AG20443 (cell line): ENCODE data around the gene LPIN1.
"Not testable (repeated sequence)": the region's sequence is repeated elsewhere in the genome, so short reads cannot be mapped to it uniquely, and the experiment has no call there.

Experiments used
- DNase-seq: peaks from one replicate; pipeline ENCODE4 v3.0.0; 2012; ENCODE audit warnings: low spot score, mixed read lengths

The LPIN1 gene

DNA sequence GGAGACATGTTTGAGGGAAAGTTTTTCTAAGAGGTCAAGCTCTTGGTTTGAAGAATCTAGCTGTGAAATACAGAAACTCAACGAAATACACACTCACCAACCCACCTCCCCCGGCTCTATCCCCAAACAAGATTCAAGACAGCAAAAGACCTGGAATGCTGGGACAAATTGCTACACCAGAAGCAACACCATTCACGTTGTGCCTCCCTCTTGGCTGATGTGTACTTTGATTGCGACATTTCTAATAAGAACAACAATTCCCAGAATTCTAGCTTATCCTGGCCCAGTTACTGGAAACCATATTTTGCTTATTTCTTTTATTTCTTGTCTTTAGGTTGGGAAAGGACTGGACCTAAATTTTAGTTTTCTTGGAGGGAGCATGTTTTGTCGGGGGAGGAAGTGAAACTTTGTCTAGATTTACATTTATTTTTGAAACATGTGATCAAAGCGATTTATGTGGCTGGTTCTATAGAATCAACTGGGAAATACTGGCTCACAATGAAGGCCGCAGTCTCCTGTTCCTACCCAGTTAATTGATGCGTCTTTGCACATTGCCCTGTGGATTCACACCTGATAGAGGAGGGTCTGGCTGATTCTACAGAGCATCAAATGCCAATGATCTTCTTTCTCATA is 29.6 kb upstream of the LPIN1 start:
- DNase-seq, result peak; percentile 76

DNA sequence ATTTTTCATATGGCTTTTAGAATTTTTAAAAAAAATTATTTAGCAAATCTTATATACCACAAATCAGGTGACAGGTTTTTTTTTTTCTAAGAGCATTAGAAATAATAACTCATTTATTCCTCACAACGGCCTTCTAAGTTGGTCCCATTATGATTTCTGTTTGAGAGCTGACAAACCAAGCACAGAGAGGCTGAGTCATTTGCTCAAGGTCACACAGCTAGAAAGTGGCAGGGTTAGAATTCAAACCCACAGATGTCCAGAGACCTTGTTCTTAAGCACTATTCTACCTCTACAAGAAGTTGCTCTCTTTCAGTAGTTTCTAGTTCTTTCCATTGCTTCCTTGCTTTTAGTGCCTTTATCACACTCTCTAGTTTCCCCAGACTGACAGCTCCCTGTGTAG is 28.8 kb upstream of the LPIN1 start:
- DNase-seq, result no peak

GRCh38 chr2:11718606-11719005 is 27.8 kb upstream of the LPIN1 start:
- DNase-seq, result no peak

DNA sequence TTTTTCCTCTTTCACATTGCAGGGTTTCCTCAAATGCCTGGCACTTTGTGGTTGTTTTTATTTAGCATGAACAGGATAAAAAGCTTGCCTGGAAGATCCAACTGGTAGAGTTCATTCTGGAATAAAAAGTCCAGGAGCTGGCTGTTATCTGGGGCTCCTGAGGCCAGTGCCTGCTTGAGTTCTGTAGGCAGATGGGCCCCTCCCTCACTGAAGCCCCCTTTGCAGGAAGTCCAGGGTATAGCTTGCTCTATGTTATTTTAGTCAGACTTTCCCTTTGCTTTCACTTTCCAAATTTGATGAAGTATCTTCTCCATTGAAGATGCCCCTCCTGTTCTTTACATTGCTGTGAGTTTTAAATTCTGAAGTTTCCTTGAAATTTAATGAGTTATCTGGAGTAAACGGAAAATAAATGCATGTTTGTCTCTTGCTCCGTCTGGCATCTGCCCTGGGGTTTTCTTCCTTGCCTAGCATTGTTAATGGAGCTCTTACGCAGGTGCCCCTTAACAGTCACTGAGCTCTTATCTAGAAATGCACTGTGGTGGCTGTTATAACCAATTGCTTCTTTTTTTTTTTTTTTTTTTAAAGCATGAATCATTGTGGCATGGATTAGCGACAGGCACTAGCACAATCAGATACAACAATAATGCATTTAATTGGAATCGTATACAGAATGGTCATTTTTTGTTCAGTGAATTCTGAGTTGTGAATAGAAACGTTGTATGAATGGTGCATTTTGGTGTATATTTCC is 27.0 kb upstream of the LPIN1 start:
- no peak for DNase-seq

DNA sequence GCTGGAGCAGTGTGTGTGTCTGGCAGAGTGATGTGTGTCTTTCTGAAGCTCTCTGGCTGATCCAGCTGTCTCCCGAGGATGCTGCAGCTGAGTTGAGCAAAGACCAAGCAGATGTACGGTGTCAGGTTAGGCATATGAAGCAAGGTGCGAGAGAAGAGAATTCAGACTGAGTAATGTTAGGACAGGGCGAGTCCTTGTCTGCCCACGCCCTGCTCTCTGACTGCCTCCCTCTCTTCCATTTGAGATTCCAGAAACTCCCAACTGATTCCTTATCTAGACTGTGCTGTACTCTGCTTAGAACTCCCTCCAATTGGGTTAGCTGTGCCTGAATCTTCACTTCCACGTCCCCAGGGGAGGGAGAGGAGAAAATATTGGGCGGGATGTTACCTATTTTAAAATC is 25.7 kb upstream of the LPIN1 start:
- no peak for DNase-seq

- DNase-seq, result no peak
These were observed 24.0 kb upstream of the LPIN1 start for GRCh38 chr2:11722292-11723060.

- no peak for DNase-seq
These were observed 23.4 kb upstream of the LPIN1 start for GRCh38 chr2:11723061-11723371.

DNA sequence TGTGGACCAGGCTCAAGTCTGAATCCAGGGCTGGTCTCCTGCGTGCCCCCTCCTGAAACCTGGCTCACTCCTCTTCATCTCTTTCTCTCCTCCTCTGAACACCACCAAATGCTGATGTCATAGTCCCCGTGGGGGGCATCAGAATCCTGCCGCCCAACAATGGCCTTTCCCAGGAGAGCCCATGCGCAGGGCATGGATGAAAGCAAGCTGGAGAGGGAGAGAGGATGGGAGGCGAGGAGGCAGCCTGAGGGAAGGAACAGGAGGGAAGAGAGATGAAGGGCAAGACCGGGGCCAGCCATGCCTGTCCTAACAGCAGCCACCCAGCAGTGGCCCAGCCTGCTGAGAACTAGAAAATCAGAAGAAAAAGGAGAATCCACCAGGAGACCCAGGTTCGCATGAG is 22.3 kb upstream of the LPIN1 start:
- no peak for DNase-seq

GRCh38 chr2:11726384-11726783 is 20.0 kb upstream of the LPIN1 start:
- DNase-seq, result no peak

DNA sequence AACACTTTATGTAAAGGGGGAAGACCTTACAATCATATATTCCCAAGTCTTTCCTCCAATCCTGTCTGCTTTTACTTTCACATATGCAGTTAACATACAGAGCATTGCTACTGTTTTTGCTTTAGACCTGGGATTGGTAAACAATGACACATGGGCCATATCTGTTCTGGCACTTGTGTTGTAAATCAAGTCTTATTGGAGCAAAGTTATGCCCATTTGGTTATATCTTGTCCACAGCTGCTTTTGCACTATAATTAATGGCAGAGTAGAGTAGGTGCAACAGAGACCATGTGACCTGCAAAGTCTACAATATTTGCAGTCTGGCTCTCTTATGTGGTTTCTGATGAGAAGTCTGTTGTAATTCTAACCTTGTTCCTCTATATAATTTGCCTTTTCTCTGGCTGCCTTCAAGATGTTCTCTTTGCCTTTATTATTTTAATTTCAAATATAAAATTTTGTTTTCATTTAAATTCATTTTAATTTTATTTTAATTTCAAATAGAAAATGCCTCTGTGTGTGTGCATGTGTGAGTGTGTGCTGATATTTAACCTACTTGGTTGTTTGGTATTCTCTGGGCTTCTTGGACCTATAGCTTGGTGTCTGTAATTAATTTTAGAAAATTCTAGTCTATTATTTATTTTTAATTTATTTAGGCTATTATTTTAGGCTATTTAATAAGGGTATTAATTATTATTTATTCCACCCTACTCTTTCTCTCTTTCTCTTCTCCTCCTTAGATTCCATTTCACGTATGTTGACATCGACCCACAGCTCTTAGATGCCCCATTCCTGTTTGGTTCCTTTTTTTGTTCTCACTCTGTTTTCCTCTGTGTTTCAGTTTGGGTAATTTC is 16.8 kb upstream of the LPIN1 start:
- no peak for DNase-seq

GRCh38 chr2:11731214-11731984 is 15.0 kb upstream of the LPIN1 start:
- not testable (repeated sequence) for DNase-seq

GRCh38 chr2:11732587-11732986 is 13.8 kb upstream of the LPIN1 start:
- DNase-seq, result no peak

DNA sequence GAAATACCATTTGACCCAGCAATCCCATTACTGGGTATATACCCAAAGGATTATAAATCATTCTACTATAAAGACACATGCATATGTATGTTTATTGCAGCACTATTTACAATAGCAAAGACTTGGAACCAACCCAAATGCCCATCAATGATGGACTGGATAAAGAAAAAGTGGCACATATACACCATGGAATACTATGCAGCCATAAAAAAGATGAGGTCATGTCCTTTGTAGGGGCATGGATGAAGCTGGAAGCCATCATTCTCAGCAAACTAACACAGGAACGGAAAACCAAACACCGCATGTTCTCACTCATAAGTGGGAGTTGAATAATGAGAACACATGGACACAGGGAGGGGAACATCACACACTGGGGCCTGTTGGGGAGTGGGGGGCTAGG is 8.6 kb upstream of the LPIN1 start:
- DNase-seq, result not testable (repeated sequence)

DNA sequence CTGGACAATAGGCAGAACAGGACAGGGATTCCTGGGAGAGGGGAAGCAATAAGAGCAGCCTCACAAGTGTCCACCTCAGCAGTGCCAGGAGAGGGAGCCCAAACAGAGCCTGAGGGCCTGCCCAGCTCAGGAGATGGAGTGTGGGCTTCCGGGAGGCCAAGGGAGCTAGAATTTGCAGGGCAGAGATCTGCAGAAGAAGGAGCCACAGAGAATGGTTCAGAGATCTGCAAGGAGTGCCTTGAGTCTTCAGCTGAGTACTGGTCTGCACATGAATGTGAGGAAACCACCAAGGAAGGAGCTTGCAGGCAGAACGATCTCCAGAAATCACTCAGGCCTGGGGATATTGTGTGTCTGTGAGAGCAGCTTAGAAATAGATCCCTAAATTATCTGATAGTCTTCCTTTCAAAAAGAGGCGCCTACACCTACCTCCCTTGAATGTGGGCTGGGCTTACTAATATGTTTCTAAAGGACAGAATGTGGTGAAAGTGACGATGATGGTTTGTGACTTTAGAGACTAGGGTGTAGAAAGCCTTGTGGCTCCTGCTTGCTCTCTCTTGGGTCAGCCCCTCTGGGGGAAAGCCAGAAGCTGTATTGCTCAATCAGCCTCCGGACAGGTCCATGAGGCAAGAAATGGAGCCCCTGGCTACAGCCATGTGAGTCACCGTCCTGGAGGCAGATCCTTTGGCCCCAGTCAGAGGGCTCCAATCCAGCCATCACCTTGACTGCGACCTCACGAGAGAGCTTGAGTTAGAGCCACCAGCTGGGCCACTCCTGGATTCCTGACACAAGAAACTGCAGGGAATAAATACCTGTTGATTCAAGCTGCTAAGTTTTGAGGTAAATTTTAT is 7.6 kb upstream of the LPIN1 start:
- DNase-seq, result peak; percentile 84

DNA sequence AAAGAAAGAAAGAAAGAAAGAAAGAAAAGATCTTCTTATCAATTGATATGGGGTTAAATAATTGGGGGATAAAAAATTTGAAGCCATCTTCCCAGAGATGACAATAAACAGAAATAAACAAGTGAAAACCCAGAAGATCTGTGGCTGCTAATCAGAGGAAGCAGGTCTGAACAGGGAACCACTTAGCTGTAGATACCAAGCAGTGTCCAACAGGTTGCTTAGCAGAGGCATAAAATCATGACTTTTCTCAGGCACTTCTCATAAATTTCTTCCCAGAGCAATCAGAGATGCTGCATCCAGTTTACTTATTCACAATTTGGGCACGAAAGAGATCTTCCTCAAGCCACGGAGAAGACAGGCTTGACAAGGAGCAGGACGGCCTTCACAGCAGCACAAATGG is 5.7 kb upstream of the LPIN1 start:
- no peak for DNase-seq

DNA sequence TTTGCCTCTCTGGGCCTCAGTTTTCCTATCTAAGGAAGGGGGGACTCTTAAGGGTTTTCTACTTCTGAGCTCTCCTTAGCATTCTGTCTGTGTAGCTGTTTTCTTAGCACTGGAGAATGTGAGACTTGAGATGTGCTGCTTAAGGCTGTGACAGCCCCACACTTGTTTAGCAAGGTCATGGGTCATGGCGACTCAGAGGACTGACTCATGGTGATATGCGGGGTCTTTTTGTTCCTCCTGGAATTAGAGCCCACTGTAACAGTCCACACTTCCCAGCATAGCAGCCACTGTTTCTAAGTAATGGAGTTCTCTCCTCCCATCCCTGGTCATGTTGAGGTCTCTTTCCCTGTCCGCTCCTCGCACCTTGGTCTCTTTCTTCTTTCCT is 4.1 kb upstream of the LPIN1 start:
- DNase-seq, result no peak

- no peak for DNase-seq
These were observed 3.6 kb upstream of the LPIN1 start for GRCh38 chr2:11742702-11743357.

DNA sequence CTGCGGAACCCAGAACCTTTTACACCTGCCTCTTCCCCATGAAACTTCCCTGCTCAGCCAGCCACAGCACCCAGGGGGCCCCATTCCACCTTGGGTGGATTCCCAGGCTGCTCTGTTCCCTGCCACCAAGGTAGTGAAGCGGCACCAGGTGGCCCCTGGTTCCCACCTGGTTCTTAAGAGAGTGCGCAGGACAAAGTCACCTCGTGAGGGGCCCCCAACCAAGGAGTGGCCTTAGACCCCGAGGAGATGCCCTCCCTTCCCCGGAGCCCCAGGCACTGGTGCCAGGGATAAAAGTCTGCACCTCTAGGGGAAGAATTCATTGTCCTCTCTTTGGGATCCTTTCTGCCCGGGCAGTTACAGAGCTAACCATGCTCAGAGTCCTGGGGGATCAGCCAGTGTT is 3.1 kb upstream of the LPIN1 start:
- no peak for DNase-seq

GRCh38 chr2:11743846-11744553 is 2.4 kb upstream of the LPIN1 start:
- peak; percentile 98 for DNase-seq
